ENCODE data around the gene RUFY1. TPM values are rescaled to one million over a fixed set of nuclear protein-coding genes. Genes with fewer than 3 reads are reported as not detected.
A peak's percentile ranks its signal among the peaks of the same experiment; 100 is the strongest.
"Not testable (repeated sequence)": the region's sequence is repeated elsewhere in the genome, so short reads cannot be mapped to it uniquely, and the experiment has no call there.

Gene RUFY1
- total and polyA plus RNA-seq, 10 of the 15 experiments (the other 5 are each of a cell fraction or from before 2014, with no cell fraction given), result 5.7 to 36.3 (median 24.5) TPM

- BruUV-seq (replicated peaks); intact Hi-C loops (cut with micrococcal nuclease; ENCODE audit: unreplicated experiment): not testable (repeated sequence)
Measured at GRCh38 chr5:179633501-179634369, 83.4 kb downstream of the RUFY1 start.

GRCh38 chr5:179634370-179635172 lies 84.2 kb downstream of the RUFY1 start:
- H3K27ac ChIP-seq (ENCODE audit: control insufficient read depth, insufficient read depth); intact Hi-C loops (cut with micrococcal nuclease; ENCODE audit: unreplicated experiment); H3K4me1 ChIP-seq (ENCODE audit: control insufficient read depth, insufficient read depth, low read length); H2AFZ ChIP-seq (ENCODE audit: control insufficient read depth, low read depth, low read length); CTCF ChIA-PET; H3K79me2 ChIP-seq (ENCODE audit: control insufficient read depth, insufficient read depth, low read length); H3K9ac ChIP-seq (ENCODE audit: control insufficient read depth, insufficient read depth, low read length); RAD21 ChIA-PET (ENCODE audit: unreplicated experiment); POLR2A ChIA-PET; in situ Hi-C loops (cut with MboI); H3K27me3 ChIP-seq (replicated peaks in 1 of 2; ENCODE audit: control insufficient read depth in 2 of 2, insufficient read depth in 2 of 2, low read length in 1 of 2); H3K9me3 ChIP-seq (replicated peaks; ENCODE audit: control insufficient read depth, insufficient read depth, low read length); H3K4me2 ChIP-seq (ENCODE audit: control insufficient read depth, insufficient read depth); H4K20me1 ChIP-seq (ENCODE audit: control insufficient read depth, insufficient read depth); SMC1A ChIA-PET (ENCODE audit: uncharacterized antibody, unreplicated experiment); H3K4me3 ChIP-seq; BruUV-seq (replicated peaks); DNase-seq (ENCODE audit: low read depth, low spot score); H3K36me3 ChIP-seq (ENCODE audit: control insufficient read depth in 2 of 2, insufficient read depth in 2 of 2, low read length in 1 of 2): not testable (repeated sequence)
- peak; percentile 100 for FAIRE-seq
- 0% methylated on average over 6 of the region's 49 CpGs for WGBS (ENCODE audit: insufficient coverage, insufficient replicate concordance, low lambda C conversion rate, missing lambda C conversion rate)
- peak; percentile 98 for ATAC-seq

More at GRCh38 chr5:179633501-179634369, 83.4 kb downstream of the RUFY1 start:
- FAIRE-seq; H3K27ac ChIP-seq (ENCODE audit: control insufficient read depth, insufficient read depth); DNase-seq (ENCODE audit: low read depth, low spot score); H3K36me3 ChIP-seq (ENCODE audit: control insufficient read depth in 2 of 2, insufficient read depth in 2 of 2, low read length in 1 of 2); H3K79me2 ChIP-seq (ENCODE audit: control insufficient read depth, insufficient read depth, low read length); H3K4me1 ChIP-seq (ENCODE audit: control insufficient read depth, insufficient read depth, low read length); H3K27me3 ChIP-seq (replicated peaks in 1 of 2; ENCODE audit: control insufficient read depth in 2 of 2, insufficient read depth in 2 of 2, low read length in 1 of 2); H4K20me1 ChIP-seq (ENCODE audit: control insufficient read depth, insufficient read depth); H3K9ac ChIP-seq (ENCODE audit: control insufficient read depth, insufficient read depth, low read length); H3K9me3 ChIP-seq (replicated peaks; ENCODE audit: control insufficient read depth, insufficient read depth, low read length); in situ Hi-C loops (cut with MboI); H2AFZ ChIP-seq (ENCODE audit: control insufficient read depth, low read depth, low read length); SMC1A ChIA-PET (ENCODE audit: uncharacterized antibody, unreplicated experiment): not testable (repeated sequence)
- H3K4me2 ChIP-seq (ENCODE audit: control insufficient read depth, insufficient read depth), result peak overlapping the region; percentile 69
- POLR2A ChIA-PET, result interaction anchor here (0.7 kb wide), 1 partner anchor 9 kb away, joined by 3 read pairs; no protein-coding TSS in a partner anchor
- RAD21 ChIA-PET (ENCODE audit: unreplicated experiment), result interaction anchor here (0.7 kb wide), 1 partner anchor 10 kb away, joined by 3 read pairs; the partner anchor contains the start of gene HNRNPH1
- WGBS (ENCODE audit: insufficient coverage, insufficient replicate concordance, low lambda C conversion rate, missing lambda C conversion rate), result 78% methylated on average over 19 of the region's 38 CpGs
- CTCF ChIA-PET, result interaction anchor here (0.7 to 1.1 kb wide), 3 partner anchors 12 to 22 kb away, joined by 3 to 6 read pairs (median 3); no protein-coding TSS in a partner anchor
- H3K4me3 ChIP-seq, result peak overlapping the region; percentile 53; the same call in 1 of the 2 replicates
- ATAC-seq, result peak; percentile 85

- WGBS (ENCODE audit: insufficient coverage, insufficient replicate concordance, low lambda C conversion rate, missing lambda C conversion rate), result 82% methylated on average over 10 of the region's 11 CpGs
Measured at GRCh38 chr5:179639296-179639695, 88.9 kb downstream of the RUFY1 start.

More at GRCh38 chr5:179639296-179639695, 88.9 kb downstream of the RUFY1 start:
- H3K79me2 ChIP-seq (ENCODE audit: control insufficient read depth, insufficient read depth, low read length); H3K27me3 ChIP-seq (replicated peaks in 1 of 2; ENCODE audit: control insufficient read depth in 2 of 2, insufficient read depth in 2 of 2, low read length in 1 of 2); H3K4me3 ChIP-seq; intact Hi-C loops (cut with micrococcal nuclease; ENCODE audit: unreplicated experiment); BruUV-seq (replicated peaks); H2AFZ ChIP-seq (ENCODE audit: control insufficient read depth, low read depth, low read length); POLR2A ChIA-PET; H3K9me3 ChIP-seq (replicated peaks; ENCODE audit: control insufficient read depth, insufficient read depth, low read length); H3K4me1 ChIP-seq (ENCODE audit: control insufficient read depth, insufficient read depth, low read length); DNase-seq (ENCODE audit: low read depth, low spot score); RAD21 ChIA-PET (ENCODE audit: unreplicated experiment); H3K4me2 ChIP-seq (ENCODE audit: control insufficient read depth, insufficient read depth); FAIRE-seq; H3K27ac ChIP-seq (ENCODE audit: control insufficient read depth, insufficient read depth); CTCF ChIA-PET; H3K36me3 ChIP-seq (ENCODE audit: control insufficient read depth in 2 of 2, insufficient read depth in 2 of 2, low read length in 1 of 2); SMC1A ChIA-PET (ENCODE audit: uncharacterized antibody, unreplicated experiment); H4K20me1 ChIP-seq (ENCODE audit: control insufficient read depth, insufficient read depth); in situ Hi-C loops (cut with MboI); ATAC-seq; H3K9ac ChIP-seq (ENCODE audit: control insufficient read depth, insufficient read depth, low read length): not testable (repeated sequence)

Data from GM12878 (cell line).